Stomach smooth muscle (tissue), 2 donors: ENCODE measurements around the gene TMEM178B.

ENCODE experiments used
- H3K27ac ChIP-seq: one replicate; pipeline ENCODE4 v1.7.0; 2013; ENCODE audit warnings: mild to moderate bottlenecking, low read length, inconsistent platforms
- H3K27me3 ChIP-seq, 2 donors: one replicate each; pipeline ENCODE4 v1.7.0; 2013; ENCODE audit warnings: low read length in 2 of 2; ENCODE audit not compliant: insufficient read depth in 2 of 2, control insufficient read depth in 1 of 2
- H3K36me3 ChIP-seq, 2 donors: one replicate each; pipeline ENCODE4 v1.7.0; 2013; ENCODE audit warnings: low read length in 2 of 2; ENCODE audit not compliant: control insufficient read depth in 2 of 2, insufficient read depth in 2 of 2
- H3K4me1 ChIP-seq: one replicate; pipeline ENCODE4 v1.7.0; 2013; ENCODE audit warnings: low read length; ENCODE audit not compliant: control insufficient read depth, insufficient read depth
- H3K4me3 ChIP-seq, 2 donors: one replicate each; pipeline ENCODE4 v1.7.0; 2013; ENCODE audit warnings: low read length in 2 of 2
- H3K9ac ChIP-seq, 2 donors: one replicate each; pipeline ENCODE4 v1.7.0; 2013; ENCODE audit warnings: low read length in 2 of 2, mild to moderate bottlenecking in 1 of 2
- H3K9me3 ChIP-seq, 2 donors: one replicate each; pipeline ENCODE4 v1.7.0; 2013; ENCODE audit warnings: low read length in 2 of 2; ENCODE audit not compliant: control insufficient read depth in 2 of 2
- donor health status: healthy.
- donor health status: Pancreatic carcinoma.

TMEM178B gene

DNA sequence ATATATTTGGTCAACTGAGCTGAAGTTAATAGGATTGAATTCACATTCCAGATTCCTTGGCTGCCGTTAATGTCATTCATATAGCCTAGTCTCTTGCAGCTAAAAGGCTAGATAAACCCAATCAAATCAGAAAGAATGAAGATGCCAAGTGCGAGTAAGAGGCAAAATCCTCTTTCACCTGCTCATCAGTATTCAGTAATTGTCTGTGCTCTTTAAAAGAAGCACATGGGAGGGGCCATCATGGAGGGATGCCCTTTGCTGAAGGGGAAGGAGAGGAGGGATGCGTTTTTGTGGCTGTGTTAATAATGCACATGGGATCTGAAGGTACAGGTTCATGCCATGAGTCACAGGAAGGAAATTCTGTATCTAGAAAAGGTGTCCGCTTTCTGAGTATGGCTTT, 232.2 kb downstream of the TMEM178B start:
- H3K4me1 ChIP-seq, result no peaks in the 10 kb centered on the region
- no peak overlapping the region for H3K4me3 ChIP-seq
- H3K27me3 ChIP-seq, result no peaks in the 10 kb centered on the region
- no peaks in the 10 kb centered on the region for H3K36me3 ChIP-seq
- no peaks in the 10 kb centered on the region for H3K9me3 ChIP-seq
- H3K9ac ChIP-seq, result no peak overlapping the region
- H3K27ac ChIP-seq, result no peak overlapping the region

DNA sequence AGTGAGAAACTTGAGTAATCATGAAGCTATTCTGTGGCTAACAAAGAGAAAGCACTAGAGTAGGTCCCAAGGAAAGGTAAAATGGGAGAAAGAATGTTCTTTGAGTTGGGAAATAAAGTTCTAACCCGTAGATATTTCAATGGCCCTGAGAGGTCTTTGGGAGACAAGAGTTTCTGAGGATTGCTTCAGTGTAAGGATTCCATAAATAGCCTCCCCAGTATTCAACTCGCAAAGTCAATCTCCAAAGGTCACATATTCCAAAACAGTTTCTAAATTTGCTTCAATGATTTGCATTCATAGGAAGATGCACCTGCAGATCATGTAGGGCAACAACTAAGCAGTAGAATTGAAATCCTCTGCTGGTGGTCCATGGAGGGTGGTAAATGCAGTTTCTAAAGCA, 238.5 kb downstream of the TMEM178B start:
- H3K27ac ChIP-seq, result no peak overlapping the region
- H3K4me1 ChIP-seq, result no peaks in the 10 kb centered on the region
- H3K4me3 ChIP-seq, result no peak overlapping the region
- no peaks in the 10 kb centered on the region for H3K27me3 ChIP-seq
- no peak overlapping the region for H3K9ac ChIP-seq
- no peaks in the 10 kb centered on the region for H3K36me3 ChIP-seq
- no peaks in the 10 kb centered on the region for H3K9me3 ChIP-seq

DNA sequence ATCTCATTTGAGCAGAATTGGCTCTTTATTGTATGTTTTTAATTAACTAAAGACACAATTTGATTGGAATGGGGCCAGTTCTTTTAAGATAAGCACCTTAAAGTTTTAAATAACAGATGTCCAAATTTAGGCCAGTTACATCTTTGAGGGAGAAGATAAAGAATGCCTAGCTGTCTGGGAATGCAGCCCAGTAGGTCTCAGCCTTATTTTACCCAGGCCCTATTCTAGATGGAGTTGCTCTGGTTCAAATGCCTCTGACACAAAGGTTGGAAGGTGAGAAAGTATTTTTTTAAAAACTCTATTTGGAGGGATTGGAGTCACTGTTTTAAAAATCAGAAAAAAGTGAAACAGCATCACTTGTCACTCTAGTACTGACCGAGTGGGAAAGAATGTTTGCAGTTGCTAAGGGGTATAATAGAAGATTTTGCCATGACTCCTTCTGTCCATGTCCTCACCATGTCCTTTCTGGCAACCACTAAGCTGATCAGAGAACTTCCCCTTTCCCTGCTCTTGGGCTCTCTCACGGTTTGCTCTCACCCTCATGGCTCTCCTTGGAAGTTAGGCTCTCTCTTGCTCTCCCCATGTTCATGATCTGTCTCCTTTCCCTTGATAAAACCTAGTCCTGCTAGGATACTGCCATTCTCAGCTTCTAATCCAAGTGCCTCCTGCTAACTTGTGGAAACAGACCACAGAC, 239.1 kb downstream of the TMEM178B start:
- Histone ChIP-seq H3K4me3 (no peak overlapping the region), H3K27ac (no peak overlapping the region), H3K9me3 (no peaks in the 10 kb centered on the region), H3K4me1 (no peaks in the 10 kb centered on the region), H3K9ac (no peak overlapping the region), H3K27me3 (no peaks in the 10 kb centered on the region), H3K36me3 (no peaks in the 10 kb centered on the region)

DNA sequence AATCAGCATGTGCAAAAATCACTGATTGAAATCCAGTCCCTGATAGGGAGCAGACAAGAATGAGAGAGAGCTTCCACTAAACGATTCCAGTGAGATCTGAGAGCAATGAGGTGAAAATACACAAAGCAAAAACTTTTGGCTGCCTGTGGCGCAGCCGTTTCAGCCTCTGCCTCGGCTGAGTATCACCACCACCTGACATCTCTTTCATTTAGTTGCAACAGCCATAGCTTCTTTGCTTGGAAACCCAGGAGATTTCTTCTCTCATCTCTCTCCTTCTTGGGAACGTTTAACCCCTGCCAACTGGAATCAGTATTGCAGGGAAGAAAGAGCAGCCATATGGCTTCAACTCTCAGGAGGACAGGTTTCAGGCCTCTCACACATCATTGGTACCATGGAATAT, 240.0 kb downstream of the TMEM178B start:
- Histone ChIP-seq H3K4me3 (no peak overlapping the region), H3K4me1 (no peaks in the 10 kb centered on the region), H3K9me3 (no peaks in the 10 kb centered on the region), H3K27me3 (no peaks in the 10 kb centered on the region), H3K9ac (no peak overlapping the region), H3K27ac (no peak overlapping the region), H3K36me3 (no peaks in the 10 kb centered on the region)

DNA sequence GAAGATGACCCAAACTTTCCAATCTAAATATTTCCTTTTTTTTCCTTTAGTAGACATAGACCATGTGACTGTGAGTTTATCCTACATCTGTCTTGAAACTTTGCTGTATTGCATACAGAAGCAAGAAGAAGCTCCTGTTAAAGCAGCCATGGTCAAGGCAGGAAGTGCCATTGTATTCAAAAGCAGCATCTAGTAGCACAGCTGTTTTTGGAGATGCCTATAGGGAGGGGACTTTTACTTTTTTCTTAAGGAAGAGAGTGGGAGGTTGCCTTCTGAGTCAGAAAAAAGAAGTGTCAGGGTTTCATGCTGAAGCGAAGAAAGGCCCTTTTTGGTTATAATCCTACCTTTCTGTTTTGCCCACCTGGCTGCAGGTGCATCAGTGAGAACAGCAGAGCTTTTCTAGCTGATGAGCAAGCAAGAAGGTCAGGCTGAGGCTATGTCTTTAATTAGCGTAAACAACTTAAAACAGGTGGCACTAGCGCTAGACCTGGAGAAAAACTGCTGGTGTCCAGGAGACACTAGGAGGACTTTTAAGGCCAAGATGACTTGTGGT, 243.2 kb downstream of the TMEM178B start:
- Histone ChIP-seq H3K4me1 (no peaks in the 10 kb centered on the region), H3K27ac (no peak overlapping the region), H3K4me3 (no peak overlapping the region), H3K36me3 (no peaks in the 10 kb centered on the region), H3K9me3 (no peaks in the 10 kb centered on the region), H3K9ac (no peak overlapping the region), H3K27me3 (no peaks in the 10 kb centered on the region)

DNA sequence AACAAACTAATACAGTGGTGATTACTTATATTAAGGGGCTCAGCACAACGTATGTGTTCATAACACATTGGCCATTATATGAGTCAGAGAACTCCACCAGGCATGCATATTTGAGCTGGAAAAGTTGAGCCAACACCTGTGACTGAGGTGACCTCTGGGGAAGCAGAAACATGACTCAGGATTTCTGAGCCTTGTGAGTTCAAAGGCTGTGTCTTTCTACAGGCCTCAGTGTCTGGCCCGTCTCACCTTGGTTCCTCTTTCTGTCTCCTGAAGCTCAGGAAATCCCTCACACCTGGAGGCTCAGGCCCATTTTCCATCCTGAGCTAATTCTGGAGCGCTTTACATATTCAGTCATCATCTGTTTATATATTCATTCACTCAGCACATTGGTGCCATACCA, 246.4 kb downstream of the TMEM178B start:
- Histone ChIP-seq H3K9ac (no peak overlapping the region), H3K36me3 (no peaks in the 10 kb centered on the region), H3K9me3 (no peaks in the 10 kb centered on the region), H3K27ac (no peak overlapping the region), H3K4me3 (no peak overlapping the region), H3K4me1 (no peaks in the 10 kb centered on the region), H3K27me3 (no peaks in the 10 kb centered on the region)

DNA sequence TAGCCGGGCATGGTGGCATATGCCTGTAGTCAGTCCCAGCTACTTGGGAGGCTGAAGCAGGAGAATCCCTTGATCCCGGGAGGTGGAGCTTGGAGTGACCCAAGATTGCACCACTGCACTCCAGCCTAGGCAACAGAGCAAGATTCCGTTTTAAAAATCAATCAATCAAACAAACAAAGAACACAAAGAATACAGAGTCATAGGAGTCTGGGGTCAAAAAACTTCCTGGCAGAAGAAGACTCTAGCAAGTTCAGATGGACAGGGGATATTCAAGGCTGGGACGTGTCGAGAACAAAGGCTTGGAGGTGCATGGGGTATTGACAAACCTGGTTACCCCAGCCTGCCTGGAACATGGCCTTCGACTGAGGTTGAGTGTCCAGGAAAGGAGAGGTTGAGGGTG, 248.5 kb downstream of the TMEM178B start:
- no peak overlapping the region for H3K9ac ChIP-seq
- H3K27ac ChIP-seq, result no peak overlapping the region
- H3K9me3 ChIP-seq, result no peaks in the 10 kb centered on the region
- H3K27me3 ChIP-seq, result no peaks in the 10 kb centered on the region
- H3K36me3 ChIP-seq, result no peaks in the 10 kb centered on the region
- H3K4me3 ChIP-seq, result no peak overlapping the region
- H3K4me1 ChIP-seq, result no peaks in the 10 kb centered on the region

DNA sequence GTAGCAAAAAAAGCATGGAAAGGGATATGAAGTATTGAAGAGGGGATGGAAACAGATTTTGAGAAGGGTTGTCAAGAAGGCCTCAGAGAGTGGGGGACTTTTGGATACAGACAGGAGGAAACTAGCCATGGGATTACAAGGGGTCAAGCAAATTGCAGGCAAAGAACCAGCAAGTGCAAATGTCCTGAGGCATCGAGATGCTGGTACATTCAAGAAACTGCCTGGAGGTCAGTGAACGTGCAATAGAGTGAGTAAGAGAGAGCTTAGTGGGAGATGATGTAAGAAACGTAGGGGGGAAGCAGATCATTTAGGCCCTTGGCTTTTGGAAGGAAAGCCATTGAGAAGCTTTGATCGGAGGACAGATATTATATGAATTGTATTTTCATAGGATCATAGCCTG, 250.0 kb downstream of the TMEM178B start:
- no peak overlapping the region for H3K4me3 ChIP-seq
- H3K36me3 ChIP-seq, result no peaks in the 10 kb centered on the region
- H3K9ac ChIP-seq, result no peak overlapping the region
- H3K9me3 ChIP-seq, result no peaks in the 10 kb centered on the region
- no peak overlapping the region for H3K27ac ChIP-seq
- H3K4me1 ChIP-seq, result no peaks in the 10 kb centered on the region
- H3K27me3 ChIP-seq, result no peaks in the 10 kb centered on the region

DNA sequence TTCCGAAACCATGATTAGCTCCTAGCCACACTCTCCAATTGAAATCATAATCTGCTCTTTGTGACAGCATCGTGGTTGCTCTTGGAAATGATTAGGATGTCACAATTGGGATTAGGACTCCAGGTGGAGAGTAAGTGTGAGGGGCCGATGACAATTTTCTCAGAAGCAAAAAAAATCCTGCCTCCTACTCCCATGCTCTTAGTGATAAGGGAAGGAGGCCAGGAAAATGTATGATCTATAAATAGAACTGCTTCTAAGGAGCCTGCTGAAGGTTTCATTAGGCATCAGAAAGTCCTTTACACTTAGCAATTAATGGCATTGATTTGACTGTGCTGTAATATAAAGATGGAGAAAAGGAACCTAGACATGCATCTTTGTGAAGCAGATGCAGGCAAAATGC, 251.0 kb downstream of the TMEM178B start:
- no peak overlapping the region for H3K4me3 ChIP-seq
- no peaks in the 10 kb centered on the region for H3K36me3 ChIP-seq
- no peaks in the 10 kb centered on the region for H3K27me3 ChIP-seq
- H3K9ac ChIP-seq, result no peak overlapping the region
- H3K27ac ChIP-seq, result no peak overlapping the region
- no peaks in the 10 kb centered on the region for H3K9me3 ChIP-seq
- H3K4me1 ChIP-seq, result no peaks in the 10 kb centered on the region

DNA sequence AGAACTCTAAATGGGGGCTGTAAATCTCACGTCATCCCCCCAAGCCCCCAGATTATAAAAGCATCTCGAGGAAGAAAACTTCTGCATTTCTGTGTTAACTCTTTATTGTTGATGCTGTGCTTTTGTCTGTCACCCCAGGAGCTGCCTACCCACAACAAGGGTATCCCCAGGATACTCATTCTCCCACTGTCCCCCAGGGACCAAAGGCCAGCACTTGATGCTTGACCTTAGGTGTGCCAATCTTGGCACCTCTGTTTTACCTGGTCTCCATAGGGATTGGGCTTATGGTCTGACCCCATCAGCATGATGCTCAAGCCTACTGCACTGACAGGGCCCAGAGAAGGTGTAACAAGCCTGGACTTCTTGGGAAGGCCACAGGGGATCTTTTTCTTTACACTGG, 251.4 kb downstream of the TMEM178B start:
- no peaks in the 10 kb centered on the region for H3K4me1 ChIP-seq
- H3K36me3 ChIP-seq, result no peaks in the 10 kb centered on the region
- no peak overlapping the region for H3K4me3 ChIP-seq
- no peaks in the 10 kb centered on the region for H3K9me3 ChIP-seq
- no peak overlapping the region for H3K27ac ChIP-seq
- H3K9ac ChIP-seq, result no peak overlapping the region
- no peaks in the 10 kb centered on the region for H3K27me3 ChIP-seq

DNA sequence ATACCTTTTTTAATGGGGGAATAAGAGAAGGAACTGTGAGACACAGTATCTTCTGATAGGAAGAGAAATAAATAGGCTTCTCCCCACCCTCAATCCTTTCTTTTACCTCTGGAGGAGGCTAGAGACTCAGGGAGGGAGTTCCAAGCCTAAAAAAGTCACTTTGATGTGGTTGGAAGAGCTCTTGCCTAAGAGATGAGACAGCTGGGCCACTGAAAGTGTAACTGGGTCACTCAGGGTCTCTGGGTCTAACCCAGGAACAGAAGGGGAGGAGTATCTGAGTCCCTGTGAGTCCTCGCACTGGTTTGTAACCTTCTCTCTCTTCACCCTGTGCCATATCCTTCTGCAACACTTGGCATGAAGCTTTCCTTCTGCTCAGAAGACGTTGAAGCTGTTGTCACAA, 254.4 kb downstream of the TMEM178B start:
- no peak overlapping the region for H3K9ac ChIP-seq
- no peak overlapping the region for H3K27ac ChIP-seq
- no peak overlapping the region for H3K4me3 ChIP-seq
- no peaks in the 10 kb centered on the region for H3K36me3 ChIP-seq
- no peaks in the 10 kb centered on the region for H3K4me1 ChIP-seq
- H3K9me3 ChIP-seq, result no peaks in the 10 kb centered on the region
- no peaks in the 10 kb centered on the region for H3K27me3 ChIP-seq
